COLO829 (cell line): ENCODE measurements around the gene GPN2.

ENCODE experiments used
- DNase-seq: peaks from one replicate; pipeline ENCODE4 v3.0.0; 2012; ENCODE audit warnings: low spot score

GPN2 gene

DNA sequence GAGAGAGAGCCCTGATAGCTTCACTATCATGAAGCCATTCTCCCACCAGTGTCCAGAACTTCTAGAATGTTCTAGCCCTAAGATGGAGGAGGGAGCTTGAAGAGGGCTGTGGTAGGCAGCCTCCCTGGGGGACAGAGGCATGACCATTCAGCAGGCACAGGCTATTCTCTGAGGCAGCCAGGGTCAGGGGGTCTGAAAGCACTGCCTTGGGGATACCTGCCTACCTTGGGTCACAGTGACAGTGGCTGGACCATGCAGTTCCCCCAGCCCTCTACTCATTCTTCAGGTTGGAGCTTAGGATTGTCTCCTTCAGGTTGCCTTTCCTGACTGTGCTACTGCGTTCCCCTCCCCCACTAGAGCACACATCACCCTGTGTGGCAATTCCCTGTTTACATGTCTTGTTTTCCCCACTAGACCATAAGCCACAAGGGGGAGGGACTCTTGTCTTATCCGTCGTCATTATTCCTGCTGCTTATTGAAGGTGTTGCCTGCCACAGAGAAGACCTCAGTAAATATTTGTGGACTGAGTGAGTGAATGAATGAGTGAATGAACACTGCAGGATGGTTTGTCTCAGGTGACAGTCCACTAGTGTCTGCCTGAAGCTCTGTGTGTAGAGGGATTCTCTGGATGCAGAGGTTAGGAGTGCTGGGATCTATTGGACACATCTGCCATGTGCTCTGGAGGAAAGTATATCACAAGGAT is 58.4 kb downstream of the GPN2 start:
- DNase-seq: no peak

- DNase-seq: no peak
Observed at GRCh38 chr1:26831059-26831458, 59.0 kb downstream of the GPN2 start.

GRCh38 chr1:26829184-26829911 is 60.7 kb downstream of the GPN2 start:
- DNase-seq: no peak

DNA sequence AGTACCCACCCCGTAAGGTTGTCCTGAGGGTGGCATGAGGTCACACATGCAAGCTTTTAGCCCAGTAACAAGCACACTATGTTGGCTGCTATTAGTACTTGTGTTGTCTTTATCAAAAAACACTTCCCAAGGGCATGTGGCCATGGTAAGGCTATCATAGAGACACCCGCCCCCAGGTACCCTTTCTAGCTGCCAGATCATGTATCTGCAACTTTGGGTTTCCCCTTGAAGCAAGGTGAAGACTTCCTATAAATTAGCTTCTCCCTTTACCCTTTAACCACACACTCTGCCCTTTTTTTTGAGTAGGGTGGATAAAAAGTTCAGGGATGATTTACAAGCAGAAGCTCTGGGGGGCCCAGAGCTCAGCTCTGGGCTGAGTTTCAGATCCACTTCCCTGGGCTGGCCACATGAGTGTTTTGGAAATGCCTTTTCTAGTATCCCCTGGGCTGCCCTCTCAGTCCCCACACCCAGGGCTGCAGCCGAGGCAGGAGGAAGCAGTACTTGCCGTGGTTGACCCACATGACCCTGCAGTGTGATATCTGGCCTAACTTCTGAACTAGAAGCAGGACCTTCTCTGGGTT is 61.6 kb downstream of the GPN2 start:
- no peak for DNase-seq

- no peak for DNase-seq
Observed at GRCh38 chr1:26827663-26828062, 62.4 kb downstream of the GPN2 start.

GRCh38 chr1:26827106-26827604 is 62.9 kb downstream of the GPN2 start:
- no peak for DNase-seq

DNA sequence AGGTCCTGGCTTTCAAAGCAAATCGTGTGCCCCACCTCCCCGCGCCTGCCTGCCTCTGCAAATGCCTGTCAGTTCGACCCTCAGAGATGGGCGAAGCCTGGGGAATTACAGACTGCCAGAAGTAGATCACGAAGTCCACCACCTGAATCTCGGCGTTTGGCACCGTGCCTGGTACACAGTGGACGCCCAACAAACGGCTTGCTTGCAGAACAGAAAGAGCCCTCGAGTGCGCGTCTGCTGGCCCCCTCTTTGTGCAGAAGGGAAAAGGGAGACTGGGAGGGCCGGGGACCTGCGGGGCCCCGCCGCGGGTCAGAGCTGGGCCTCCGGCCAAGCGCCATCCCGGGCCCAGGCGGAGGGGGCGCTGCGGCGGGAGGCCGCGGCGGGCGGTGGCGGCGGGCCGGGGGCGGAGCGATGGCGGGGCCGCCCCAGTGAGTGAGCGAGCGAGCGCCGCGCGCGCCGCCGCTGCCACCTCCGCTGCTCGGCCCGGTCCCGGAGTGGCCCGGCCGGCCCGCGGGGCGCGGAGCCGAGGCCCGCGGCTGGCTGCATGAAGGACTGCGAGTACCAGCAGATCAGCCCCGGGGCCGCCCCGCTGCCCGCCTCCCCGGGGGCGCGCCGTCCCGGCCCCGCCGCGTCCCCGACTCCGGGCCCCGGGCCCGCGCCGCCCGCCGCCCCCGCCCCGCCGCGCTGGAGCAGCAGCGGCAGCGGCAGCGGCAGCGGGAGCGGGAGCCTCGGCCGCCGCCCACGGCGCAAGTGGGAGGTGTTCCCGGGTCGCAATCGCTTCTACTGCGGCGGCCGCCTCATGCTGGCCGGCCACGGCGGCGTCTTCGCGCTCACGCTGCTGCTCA is 63.6 kb downstream of the GPN2 start, which contains the start of gene ZDHHC18:
Gene ZDHHC18, plus strand, starts transcription at position 428 of the 845 bp plus-strand sequence. Its CDS starts 117 bp downstream, at position 545.
- peak; percentile 37 for DNase-seq
